Glomerular endothelial cell (primary cell): ENCODE results near the gene SNORC. TPM values are rescaled to one million over a fixed set of nuclear protein-coding genes. Genes with fewer than 3 reads are reported as not detected.

ENCODE experiments used
- DNase-seq: peaks from one replicate; pipeline ENCODE4 v3.0.0-alpha.2; 2011; ENCODE audit warnings: low read depth, low spot score; ENCODE audit errors: extremely low read depth
- total RNA-seq: library from RNA; depleted of rRNA; stranded (reverse); fragments of >200 nt; gene quantifications from 2 replicates; pipeline ENCODE4 v1.2.3, GENCODE V29; 2015

SNORC gene
- total RNA-seq, 1 donor from 2014 or later, result 2.1 TPM

GRCh38 chr2:232866104-232866503, 4.0 kb upstream of the SNORC start:
- no peak for DNase-seq

- DNase-seq, result no peak
Observed at GRCh38 chr2:232869138-232870017, 686 bp upstream of the SNORC start.

GRCh38 chr2:232870766-232871371, 805 bp downstream of the SNORC start:
- no peak for DNase-seq

GRCh38 chr2:232871418-232871834, 1.4 kb downstream of the SNORC start:
- DNase-seq, result no peak

GRCh38 chr2:232871835-232872736, 2.0 kb downstream of the SNORC start:
- no peak for DNase-seq

- no peak for DNase-seq
Observed at GRCh38 chr2:232872826-232873225, 2.8 kb downstream of the SNORC start.

- DNase-seq, result no peak
Observed at GRCh38 chr2:232873292-232873908, 3.3 kb downstream of the SNORC start.

- DNase-seq, result no peak
Observed at GRCh38 chr2:232873909-232874641, 4.0 kb downstream of the SNORC start.

GRCh38 chr2:232874677-232875223, 4.7 kb downstream of the SNORC start:
- no peak for DNase-seq

GRCh38 chr2:232875256-232876121, 5.4 kb downstream of the SNORC start:
- no peak for DNase-seq

GRCh38 chr2:232876161-232876977, 6.3 kb downstream of the SNORC start:
- no peak for DNase-seq

GRCh38 chr2:232876978-232877441, 6.9 kb downstream of the SNORC start:
- no peak for DNase-seq

GRCh38 chr2:232877940-232878511, 8.0 kb downstream of the SNORC start:
- DNase-seq, result no peak

GRCh38 chr2:232878855-232879617, 9.0 kb downstream of the SNORC start:
- no peak for DNase-seq

GRCh38 chr2:232879618-232880494, 9.8 kb downstream of the SNORC start:
- no peak for DNase-seq
